LNCaP clone FGC (cell line): ENCODE results near the gene TMEM44.

Source experiments
- DNase-seq: peaks from one replicate; pipeline ENCODE4 v3.0.0-alpha.2; 2011; ENCODE audit warnings: low read depth
- H3K4me3 ChIP-seq: 2 replicates; pipeline ENCODE4 v1.5.1; 2011; ENCODE audit warnings: mild to moderate bottlenecking, low read depth, low read length, control low read depth
- CTCF ChIP-seq: IDR thresholded peaks from 2 replicates; pipeline ENCODE4 v1.5.1; 2012; ENCODE audit warnings: mild to moderate bottlenecking; ENCODE audit not compliant: control insufficient read depth, insufficient read depth; ENCODE audit errors: extremely low read depth

The TMEM44 gene

DNA sequence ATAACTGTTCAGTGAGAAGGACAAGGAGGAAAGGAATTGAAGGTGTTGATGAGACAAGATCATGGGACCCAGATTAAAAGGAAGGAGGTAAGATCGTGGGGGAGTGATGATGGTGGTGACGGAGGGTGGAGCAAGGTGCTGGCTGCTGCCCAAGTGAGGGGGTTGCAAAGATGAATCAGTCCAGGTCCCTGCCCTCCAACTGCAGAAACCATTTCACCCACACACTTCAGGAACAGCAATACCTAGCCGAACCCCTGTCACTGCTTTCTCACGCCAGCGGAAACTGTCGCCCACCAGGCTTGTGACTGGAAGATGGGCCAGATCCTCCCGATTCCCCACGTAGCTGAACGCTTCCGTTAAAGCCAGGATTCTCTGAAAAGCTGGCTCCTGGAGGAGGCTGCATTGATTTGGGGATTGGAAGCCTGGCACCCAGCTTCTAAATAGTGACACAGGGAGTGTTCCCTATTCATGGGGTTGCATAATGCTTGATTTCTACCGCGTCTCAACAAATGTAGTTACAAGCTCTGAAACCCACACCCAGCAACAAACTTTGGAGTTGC is 41.9 kb upstream of the TMEM44 start:
- DNase-seq, result no peak
- TF ChIP-seq CTCF, result no peak
- H3K4me3 ChIP-seq, result no peak overlapping the region

- no peak for DNase-seq
- no peak for TF ChIP-seq CTCF
- no peak overlapping the region for H3K4me3 ChIP-seq
These were observed 40.5 kb upstream of the TMEM44 start for GRCh38 chr3:194673761-194674160.

- no peak for TF ChIP-seq CTCF
- no peak for DNase-seq
- H3K4me3 ChIP-seq, result peak overlapping the region; percentile 77
These were observed 39.7 kb upstream of the TMEM44 start for GRCh38 chr3:194672876-194673275.

DNA sequence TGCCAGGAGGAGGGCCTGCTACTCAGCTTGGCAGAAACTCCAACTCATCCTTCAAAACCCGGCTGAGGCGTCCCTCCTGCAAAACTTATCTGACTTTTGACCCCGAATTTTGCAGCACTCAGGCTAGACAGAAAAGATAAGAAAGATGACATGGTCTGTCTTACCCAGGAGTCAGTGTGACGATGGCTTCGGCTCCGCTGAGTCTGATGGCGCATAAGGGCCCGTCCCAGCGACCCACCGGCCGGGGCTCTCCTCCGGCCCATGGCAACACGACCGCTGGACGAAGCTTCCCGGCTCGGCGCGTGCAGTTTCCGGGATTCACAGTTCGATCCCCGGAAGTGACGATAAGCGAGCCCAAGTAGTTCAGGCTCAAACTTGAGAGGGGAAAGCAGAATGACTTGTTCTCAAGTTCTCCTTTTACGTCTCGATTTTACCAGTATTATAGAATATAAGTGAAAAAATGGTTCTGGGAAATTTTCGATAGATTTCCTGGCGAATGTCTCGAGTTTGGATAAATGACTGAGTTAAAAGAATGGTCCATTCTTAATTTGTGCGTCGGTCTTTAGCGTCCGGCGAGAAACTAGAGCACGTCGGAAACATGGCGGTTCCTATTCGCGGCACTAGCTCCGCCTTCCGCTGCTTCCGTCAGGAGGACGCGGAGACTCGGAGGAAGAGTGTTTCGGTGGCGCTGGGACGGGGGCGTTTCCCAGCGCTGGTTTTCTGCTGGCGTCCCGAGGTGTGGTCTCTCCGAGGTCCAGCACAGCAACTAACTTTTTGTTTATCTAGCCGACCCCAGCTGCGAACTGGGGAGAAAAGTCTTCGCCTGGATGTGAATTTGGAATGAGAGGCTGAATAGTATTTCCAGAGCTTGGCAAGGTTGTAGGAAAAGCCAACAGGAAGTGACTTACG is 38.9 kb upstream of the TMEM44 start, which contains the start of gene LSG1:
Gene LSG1 (minus strand): TSS at position 292 of the 909 bp plus-strand sequence. CDS start 29 bp downstream, at position 263.
- DNase-seq, result peak; percentile 92
- TF ChIP-seq CTCF, result no peak
- H3K4me3 ChIP-seq, result peak within 1 kb of the TSS; percentile 77

DNA sequence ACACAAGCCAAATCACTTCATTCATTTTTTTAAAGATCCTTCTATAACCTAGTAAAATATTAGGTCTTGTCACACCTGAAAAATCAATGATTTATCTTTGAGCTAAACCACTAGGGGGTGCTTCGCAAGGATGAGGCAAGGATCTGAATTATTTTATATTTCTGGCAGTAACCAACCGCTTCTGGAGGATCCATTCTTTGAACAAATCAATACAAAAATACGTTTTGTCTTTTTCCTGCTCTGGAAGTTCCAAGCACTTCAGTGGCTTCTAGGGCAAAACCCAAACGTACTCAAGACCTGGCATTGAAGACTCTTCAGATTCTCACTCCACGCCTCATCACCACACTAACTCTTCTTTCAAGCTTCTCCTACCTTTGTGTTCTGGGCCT is 38.3 kb upstream of the TMEM44 start:
- peak overlapping the region; percentile 77 for H3K4me3 ChIP-seq
- TF ChIP-seq CTCF, result peak; percentile 43
- peak; percentile 28 for DNase-seq

GRCh38 chr3:194667363-194667762 is 34.1 kb upstream of the TMEM44 start:
- TF ChIP-seq CTCF, result no peak
- no peak for DNase-seq
- no peak overlapping the region for H3K4me3 ChIP-seq
